Caco-2 (cell line): ENCODE measurements around the gene GJA3. TPM values are rescaled to one million over a fixed set of nuclear protein-coding genes. Genes with fewer than 3 reads are reported as not detected.

Experiments used
- Bru-seq: library from RNA; stranded (reverse); fragments of 400-500 nt; gene quantifications from one replicate; lab custom pipeline; 2021; lab: Mats Ljungman, UMichigan
- BruChase-seq, 2 experiments: library from RNA; stranded (reverse); fragments of 400-500 nt; gene quantifications; one replicate each; lab custom pipeline; 2021; lab: Mats Ljungman, UMichigan
- BruUV-seq: library from RNA; stranded (reverse); fragments of 400-500 nt; replicated peaks from 2 replicates; lab custom pipeline; 2021; lab: Mats Ljungman, UMichigan
- CTCF ChIA-PET: fragments of 300-600 bp; sonication (Branson Sonifier 250); formaldehyde crosslinking; loops from one replicate; lab custom pipeline; 2022; ENCODE audit warnings: antibody characterized with exemption; lab: Charles Lee
- POLR2A ChIA-PET: fragments of 300-600 bp; sonication (Branson Sonifier 250); formaldehyde crosslinking; loops from one replicate; lab custom pipeline; 2022; ENCODE audit warnings: antibody characterized with exemption; lab: Charles Lee
- DNase-seq, 2 experiments: peaks; one replicate each; pipeline versions ENCODE4 v3.0.0 to v3.0.0-alpha.2; 2020 to 2022
- H3K27me3 ChIP-seq: replicated peaks from 2 replicates; pipeline ENCODE4 v1.6.0; 2011; ENCODE audit warnings: low read length; ENCODE audit not compliant: control insufficient read depth, insufficient read depth
- H3K36me3 ChIP-seq: 2 replicates; pipeline ENCODE4 v1.5.1; 2011; ENCODE audit warnings: low read length; ENCODE audit not compliant: control insufficient read depth, insufficient read depth
- H3K4me1 ChIP-seq: fragments of 250-450 bp; sonication (Bioruptor Pico); 2 replicates; pipeline ENCODE4 v1.5.1; 2020; ENCODE audit warnings: mild to moderate bottlenecking
- H3K4me3 ChIP-seq: 2 replicates; pipeline ENCODE4 v1.5.1; 2011; ENCODE audit warnings: low read depth, mild to moderate bottlenecking, control low read depth, low read length
- H3K9me3 ChIP-seq: fragments of 250-450 bp; sonication (Bioruptor Pico); 2 replicates; pipeline ENCODE4 v1.5.1; 2020; ENCODE audit warnings: mild to moderate bottlenecking, moderate library complexity
- H3K27ac Mint-ChIP-seq: one replicate; pipeline ENCODE4 v1.8.0; 2022; ENCODE audit warnings: mixed read lengths; ENCODE audit not compliant: unreplicated experiment
- H3K27me3 Mint-ChIP-seq: one replicate; pipeline ENCODE4 v1.8.0; 2022; ENCODE audit warnings: mixed read lengths; ENCODE audit not compliant: insufficient read depth, unreplicated experiment
- H3K36me3 Mint-ChIP-seq: one replicate; pipeline ENCODE4 v1.8.0; 2022; ENCODE audit warnings: mild to moderate bottlenecking, mixed read lengths; ENCODE audit not compliant: insufficient read depth, unreplicated experiment
- H3K4me1 Mint-ChIP-seq: one replicate; pipeline ENCODE4 v1.8.0; 2022; ENCODE audit warnings: low read depth, mixed read lengths; ENCODE audit not compliant: unreplicated experiment
- H3K4me3 Mint-ChIP-seq: one replicate; pipeline ENCODE4 v1.8.0; 2022; ENCODE audit warnings: mild to moderate bottlenecking, moderate library complexity, mixed read lengths; ENCODE audit not compliant: unreplicated experiment
- H3K9me3 Mint-ChIP-seq: one replicate; pipeline ENCODE4 v1.8.0; 2022; ENCODE audit warnings: mixed read lengths; ENCODE audit not compliant: unreplicated experiment
- intact Hi-C: fragments of 100-400 bp; cut with micrococcal nuclease; formaldehyde crosslinking; loops from one replicate; pipeline ENCODE4 v1.10.0; 2022; ENCODE audit not compliant: unreplicated experiment
- long read RNA-seq: library from polyadenylated mRNA; stranded (forward); transcript quantifications from one replicate; pipeline ENCODE4 v2.0.0, GENCODE V29; 2022
- total RNA-seq: library from RNA; stranded (reverse); gene quantifications from 2 replicates; pipeline ENCODE4 v1.2.3, GENCODE V29; 2022
- TF ChIP-seq, protein P1 (sequence below), 2 experiments: fragments of 200-600 bp in 1 of 2; IDR thresholded peaks; 1 replicate in 1 of 2; 2 replicates in 1 of 2; pipeline versions ENCODE4 v1.5.1 to v1.8.0; 2011 to 2022; ENCODE audit warnings: antibody characterized with exemption in 1 of 2, control low read depth in 1 of 2, inconsistent platforms in 1 of 2, low read depth in 1 of 2, low read length in 1 of 2, mild to moderate bottlenecking in 1 of 2, moderate library complexity in 1 of 2; ENCODE audit not compliant: insufficient read depth in 1 of 2, severe bottlenecking in 1 of 2, unreplicated experiment in 1 of 2

GJA3 gene
- total RNA-seq (0.09 and 0.11 TPM in 2 replicates), Bru-seq, nascent RNA (percentile 12 among the genes with signal in this experiment), BruChase-seq, experiment 1, labeled RNA remaining after a 2-hour chase (percentile 12 among the genes with signal in this experiment), BruChase-seq, experiment 2, labeled RNA remaining after a 6-hour chase (percentile 15 among the genes with signal in this experiment)
- long read RNA-seq = 0 reads

- CTCF ChIA-PET = interaction anchor here (0.6 to 1.0 kb wide), 6 partner anchors 32 to 172 kb away, joined by 3 to 11 read pairs (median 3); no protein-coding TSS in a partner anchor
- no TSS peak for BruUV-seq
- intact Hi-C loops = loop anchor here (5.0 kb wide), 1 partner anchor 123 kb away; no protein-coding TSS in a partner anchor
Observed at GRCh38 chr13:20160306-20161274, at the start of gene GJA3. GJA3 (minus strand) TSS chr13:20161052; CDS start chr13:20143288, 17,764 bp downstream.

DNA sequence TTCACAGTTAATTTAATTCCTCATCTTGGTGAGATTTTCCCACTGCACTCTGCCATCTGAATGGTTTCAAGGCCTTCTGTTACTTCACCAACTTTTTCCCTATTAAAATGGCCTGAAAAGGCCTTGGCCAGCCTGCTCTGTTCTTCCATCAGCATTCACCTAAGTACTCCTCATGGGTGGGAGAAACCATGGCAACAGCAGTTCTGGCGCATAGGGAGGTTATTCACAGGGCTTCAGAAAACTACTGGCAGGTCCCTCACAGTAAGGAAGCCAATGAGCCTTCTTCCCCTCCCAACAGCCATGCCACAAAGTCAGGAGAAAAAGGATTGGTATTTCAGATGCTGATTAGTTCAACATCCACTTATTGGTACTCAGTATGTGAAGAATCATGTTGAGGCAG, 49.1 kb upstream of the GJA3 start:
- peaks cover 28% of the 10 kb centered on the region for H3K27me3 Mint-ChIP-seq
- H3K36me3 Mint-ChIP-seq = no peaks in the 10 kb centered on the region
- Histone ChIP-seq H3K9me3 (no peaks in the 10 kb centered on the region), H3K4me1 (no peaks in the 10 kb centered on the region), H3K36me3 (no peaks in the 10 kb centered on the region), H3K4me3 (no peak overlapping the region), H3K27me3 (peaks cover 1% of the 10 kb centered on the region; the same call in 1 of the 2 replicates)
- ChIA-PET CTCF (no interaction called here), POLR2A (no interaction called here)
- peaks cover 12% of the 10 kb centered on the region for H3K9me3 Mint-ChIP-seq
- H3K4me1 Mint-ChIP-seq = no peaks in the 10 kb centered on the region
- no TSS peak for BruUV-seq
- intact Hi-C loops = no loop called here
- no peak overlapping the region for H3K4me3 Mint-ChIP-seq
- TF ChIP-seq, protein P1, sequence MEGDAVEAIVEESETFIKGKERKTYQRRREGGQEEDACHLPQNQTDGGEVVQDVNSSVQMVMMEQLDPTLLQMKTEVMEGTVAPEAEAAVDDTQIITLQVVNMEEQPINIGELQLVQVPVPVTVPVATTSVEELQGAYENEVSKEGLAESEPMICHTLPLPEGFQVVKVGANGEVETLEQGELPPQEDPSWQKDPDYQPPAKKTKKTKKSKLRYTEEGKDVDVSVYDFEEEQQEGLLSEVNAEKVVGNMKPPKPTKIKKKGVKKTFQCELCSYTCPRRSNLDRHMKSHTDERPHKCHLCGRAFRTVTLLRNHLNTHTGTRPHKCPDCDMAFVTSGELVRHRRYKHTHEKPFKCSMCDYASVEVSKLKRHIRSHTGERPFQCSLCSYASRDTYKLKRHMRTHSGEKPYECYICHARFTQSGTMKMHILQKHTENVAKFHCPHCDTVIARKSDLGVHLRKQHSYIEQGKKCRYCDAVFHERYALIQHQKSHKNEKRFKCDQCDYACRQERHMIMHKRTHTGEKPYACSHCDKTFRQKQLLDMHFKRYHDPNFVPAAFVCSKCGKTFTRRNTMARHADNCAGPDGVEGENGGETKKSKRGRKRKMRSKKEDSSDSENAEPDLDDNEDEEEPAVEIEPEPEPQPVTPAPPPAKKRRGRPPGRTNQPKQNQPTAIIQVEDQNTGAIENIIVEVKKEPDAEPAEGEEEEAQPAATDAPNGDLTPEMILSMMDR (IDR thresholded peaks at IDR 0.05; ENCODE audit: insufficient read depth in 1 of 2, low read depth in 1 of 2, low read length in 1 of 2, severe bottlenecking in 1 of 2, unreplicated experiment in 1 of 2) = no peak
- no peak for DNase-seq
- no peak overlapping the region for H3K27ac Mint-ChIP-seq

More at GRCh38 chr13:20160306-20161274, at the start of gene GJA3:
- peak within 1 kb of the TSS; percentile 44 for H3K4me3 ChIP-seq
- DNase-seq = peak; percentile 55 to 60
- no peaks in the 10 kb centered on the region for H3K9me3 Mint-ChIP-seq
- peaks cover 15% of the 10 kb centered on the region for H3K27me3 Mint-ChIP-seq
- H3K27ac Mint-ChIP-seq = no peak within 1 kb of the TSS
- H3K9me3 ChIP-seq = no peaks in the 10 kb centered on the region
- H3K27me3 ChIP-seq = peaks cover 4% of the 10 kb centered on the region; the same call in 1 of the 2 replicates
- POLR2A ChIA-PET = no interaction called here
- H3K4me1 Mint-ChIP-seq = peaks cover 8% of the 10 kb centered on the region
- no peaks in the 10 kb centered on the region for H3K36me3 ChIP-seq
- peak within 1 kb of the TSS; percentile 76 for H3K4me3 Mint-ChIP-seq
- no peaks in the 10 kb centered on the region for H3K36me3 Mint-ChIP-seq
- peaks cover 18% of the 10 kb centered on the region for H3K4me1 ChIP-seq
- TF ChIP-seq, protein P1 (IDR thresholded peaks at IDR 0.05; ENCODE audit: insufficient read depth in 1 of 2, low read depth in 1 of 2, low read length in 1 of 2, severe bottlenecking in 1 of 2, unreplicated experiment in 1 of 2) = no peak

- BruUV-seq = no TSS peak
- intact Hi-C loops = no loop called here
- Histone ChIP-seq H3K9me3 (no peaks in the 10 kb centered on the region), H3K27me3 (peaks cover 1% of the 10 kb centered on the region; the same call in 1 of the 2 replicates), H3K4me1 (no peaks in the 10 kb centered on the region), H3K4me3 (no peak overlapping the region), H3K36me3 (no peaks in the 10 kb centered on the region)
- TF ChIP-seq, protein P1 (IDR thresholded peaks at IDR 0.05; ENCODE audit: insufficient read depth in 1 of 2, low read depth in 1 of 2, low read length in 1 of 2, severe bottlenecking in 1 of 2, unreplicated experiment in 1 of 2) = no peak
- CTCF ChIA-PET = no interaction called here
- H3K4me3 Mint-ChIP-seq = no peak overlapping the region
- POLR2A ChIA-PET = no interaction called here
- peaks cover 15% of the 10 kb centered on the region for H3K27me3 Mint-ChIP-seq
- no peaks in the 10 kb centered on the region for H3K4me1 Mint-ChIP-seq
- no peak for DNase-seq
- no peak overlapping the region for H3K27ac Mint-ChIP-seq
- no peaks in the 10 kb centered on the region for H3K9me3 Mint-ChIP-seq
- no peaks in the 10 kb centered on the region for H3K36me3 Mint-ChIP-seq
Observed at GRCh38 chr13:20206698-20207235, 45.9 kb upstream of the GJA3 start.
